ENCODE data around the gene SFT2D2.

Gene SFT2D2

GRCh38 chr1:168223261-168223660, 2.5 kb upstream of the SFT2D2 start:
- no peak for DNase-seq (ENCODE audit: low spot score)

- DNase-seq (ENCODE audit: low spot score), result no peak
Measured at GRCh38 chr1:168223681-168224540, 1.9 kb upstream of the SFT2D2 start.

DNA sequence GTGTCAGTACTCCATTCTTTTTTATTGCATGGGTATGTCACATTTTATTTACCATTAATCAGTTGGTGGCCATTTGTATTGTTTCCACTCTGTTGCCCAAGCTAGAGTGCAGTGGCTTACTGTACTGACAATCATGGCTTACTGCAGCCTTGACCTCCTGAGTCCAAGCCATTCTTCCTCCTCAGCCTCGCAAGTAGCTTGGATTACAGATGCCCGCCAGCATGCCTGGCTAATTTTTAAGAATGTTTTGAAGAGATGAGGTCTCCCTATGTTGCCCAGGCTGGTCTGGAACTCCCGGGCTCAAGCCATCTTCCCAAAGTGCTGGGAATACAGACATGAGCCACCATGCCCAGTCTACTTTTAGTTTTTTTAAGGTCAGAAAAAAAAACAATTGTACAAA, 813 bp upstream of the SFT2D2 start:
- no peak for DNase-seq (ENCODE audit: low spot score)

DNA sequence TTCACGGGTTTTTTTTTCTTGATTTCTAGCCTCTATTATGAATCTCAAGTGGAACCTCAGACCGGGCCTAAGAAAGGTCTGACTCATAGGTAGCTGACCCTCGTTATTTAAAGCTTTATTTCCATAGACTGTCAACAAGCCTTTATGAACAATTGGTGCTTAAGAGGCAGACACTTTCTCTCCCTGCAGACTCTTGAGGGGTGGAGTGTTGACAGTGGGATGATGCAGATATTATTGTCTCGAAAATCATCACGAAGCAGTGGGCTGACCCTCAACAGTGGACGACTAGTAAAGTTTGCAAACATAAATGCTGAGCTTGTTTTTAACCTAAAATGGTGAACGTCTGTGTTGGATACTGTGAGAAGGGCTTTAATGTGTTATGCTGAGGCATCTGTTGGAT, 1.8 kb downstream of the SFT2D2 start:
- DNase-seq (ENCODE audit: low spot score), result no peak

DNA sequence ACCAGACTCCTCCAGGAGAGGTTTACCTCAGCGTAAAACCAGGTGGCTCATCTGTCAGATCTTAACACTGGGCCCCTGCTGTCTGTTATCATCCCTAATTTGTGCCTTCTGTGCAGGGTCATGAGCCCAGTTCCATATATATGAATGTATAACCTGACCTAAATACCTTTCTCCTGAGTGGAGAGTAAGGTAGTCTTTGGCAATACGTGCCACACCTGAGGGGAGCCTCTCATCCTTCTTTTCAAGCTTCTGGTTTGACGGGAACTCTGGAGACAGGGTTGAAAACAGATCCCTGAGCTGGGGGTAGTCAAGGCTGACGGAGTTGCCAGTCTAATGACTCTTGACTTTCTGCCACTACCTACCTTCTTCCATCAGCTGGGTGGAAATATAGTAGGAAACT, 4.1 kb downstream of the SFT2D2 start:
- no peak for DNase-seq (ENCODE audit: low spot score)

DNA sequence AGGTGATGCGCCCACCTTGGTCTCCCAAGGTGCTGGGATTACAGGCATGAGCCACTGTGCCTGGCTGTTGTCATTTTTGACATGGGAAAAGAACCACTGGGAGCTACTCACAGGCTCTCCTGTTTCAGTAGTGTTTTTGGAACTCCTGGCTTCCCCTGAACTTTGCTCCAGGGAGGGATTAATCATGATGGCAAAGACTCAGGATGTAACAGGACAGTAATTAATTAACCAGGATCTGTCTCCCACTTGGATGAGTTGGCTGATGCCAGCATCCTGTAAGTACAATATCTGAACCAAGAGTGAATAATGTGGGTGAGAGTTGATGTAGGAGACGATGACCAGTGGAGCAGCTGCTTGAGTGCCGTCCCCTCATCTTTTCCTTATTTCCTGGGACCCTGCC, 4.9 kb downstream of the SFT2D2 start:
- DNase-seq (ENCODE audit: low spot score), result peak; percentile 26

GRCh38 chr1:168234846-168235547, 9.2 kb downstream of the SFT2D2 start:
- DNase-seq (ENCODE audit: low spot score), result peak; percentile 20

- no peak for DNase-seq (ENCODE audit: low spot score)
Measured at GRCh38 chr1:168235548-168235885, 9.7 kb downstream of the SFT2D2 start.

DNA sequence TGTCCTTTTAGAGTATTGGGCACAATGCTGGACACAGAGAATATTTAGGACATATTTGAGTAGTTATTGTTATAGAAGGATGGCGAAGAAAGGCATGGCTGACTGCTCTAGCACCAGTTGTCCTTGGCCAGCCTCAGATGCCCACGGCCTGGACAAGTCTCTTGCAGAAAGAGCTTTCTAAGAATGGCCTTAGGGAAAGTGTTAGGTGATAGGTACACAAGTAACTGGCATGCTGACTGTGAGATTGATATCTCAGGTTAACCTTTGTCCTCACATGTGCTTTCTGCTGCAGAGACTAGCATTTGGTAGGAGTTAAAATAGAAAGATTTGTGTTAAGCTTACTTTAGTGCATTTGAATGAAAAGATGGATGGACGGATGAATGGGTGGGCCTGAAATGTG, 10.1 kb downstream of the SFT2D2 start:
- no peak for DNase-seq (ENCODE audit: low spot score)

DNA sequence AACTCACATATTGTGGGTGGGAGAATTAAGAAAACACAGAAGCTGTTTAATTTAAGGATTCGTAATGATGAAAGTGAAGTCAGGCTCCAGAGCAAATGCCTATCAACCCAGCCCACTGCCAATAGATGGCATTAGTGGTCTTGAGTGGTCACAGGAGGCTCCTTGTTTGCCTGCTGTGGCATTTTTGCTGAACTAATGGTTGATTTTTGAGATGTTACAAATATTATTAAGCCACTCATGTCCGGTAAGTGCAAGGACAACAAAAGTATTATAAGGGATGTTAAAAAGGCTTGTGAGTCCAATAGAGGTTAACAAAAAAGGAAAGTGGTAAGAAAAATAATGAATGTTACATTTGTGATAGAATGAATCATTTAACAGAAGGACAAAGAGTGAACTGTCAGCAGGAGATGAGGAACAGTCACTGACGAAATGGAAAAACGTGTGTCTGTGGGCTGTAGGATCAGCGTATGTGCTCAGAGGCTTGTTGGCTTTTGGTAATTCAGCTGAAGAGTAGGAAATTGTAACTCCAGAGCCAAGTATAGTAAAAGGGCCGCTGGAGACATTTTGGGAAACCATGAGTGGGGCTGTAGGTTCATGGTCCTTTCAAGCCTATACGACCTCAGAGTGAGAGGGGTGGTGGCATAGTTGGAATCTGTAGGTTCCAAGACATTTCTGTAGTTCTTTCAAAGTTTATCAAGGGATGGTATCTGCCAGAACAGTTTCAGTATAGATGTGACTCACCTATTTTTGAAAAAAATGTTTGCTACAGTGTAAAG, 11.2 kb downstream of the SFT2D2 start:
- DNase-seq (ENCODE audit: low spot score), result no peak

DNA sequence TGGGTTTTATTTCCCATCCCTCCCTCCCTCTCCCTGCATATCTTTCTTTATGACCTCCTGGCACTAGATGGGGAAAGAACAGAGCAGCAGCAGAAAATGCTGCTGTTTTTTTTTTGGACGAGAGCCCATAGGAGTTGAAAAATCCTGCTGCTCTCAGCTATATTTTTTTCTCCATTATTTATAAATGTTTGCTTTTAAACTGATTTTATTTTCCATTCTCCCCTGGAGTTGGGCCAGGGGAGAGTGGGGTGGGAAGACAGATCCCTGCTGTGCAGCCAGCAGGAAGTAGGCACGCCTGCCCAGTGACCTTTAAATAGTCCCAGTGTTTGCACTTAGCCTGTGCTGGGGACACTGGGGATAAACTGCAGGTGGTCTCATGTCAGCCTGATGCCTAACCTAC, 17.4 kb downstream of the SFT2D2 start:
- no peak for DNase-seq (ENCODE audit: low spot score)

DNA sequence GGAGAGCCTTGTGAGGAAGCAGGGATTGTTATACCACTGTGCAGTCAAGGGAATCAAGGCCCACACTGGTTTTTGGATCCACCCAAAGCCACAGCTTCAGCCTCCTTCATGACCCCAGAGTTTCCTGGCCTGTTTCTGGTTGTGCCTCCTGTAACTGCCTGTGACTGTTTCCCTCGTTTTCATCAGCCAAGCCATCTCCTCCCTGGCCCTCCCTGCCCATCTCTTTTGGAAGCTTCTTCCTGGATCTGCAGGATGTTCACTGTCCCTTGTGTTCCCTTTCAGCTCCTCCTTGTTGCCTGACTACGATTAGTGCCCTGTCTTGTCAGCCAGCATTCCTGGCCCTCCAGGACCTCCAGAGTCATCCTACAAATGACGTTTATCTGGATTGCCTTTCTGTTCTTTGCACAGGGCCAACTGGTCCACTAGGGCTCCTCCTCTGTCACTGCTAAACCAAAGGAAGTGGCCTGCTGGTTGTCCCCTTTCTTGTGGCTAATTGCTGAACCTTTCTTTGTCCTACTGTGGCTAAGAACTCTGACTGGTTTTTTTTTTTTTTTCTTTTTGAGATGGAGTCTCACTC, 17.9 kb downstream of the SFT2D2 start:
- DNase-seq (ENCODE audit: low spot score), result peak; percentile 7

GRCh38 chr1:168245042-168245441, 19.2 kb downstream of the SFT2D2 start:
- DNase-seq (ENCODE audit: low spot score), result no peak

DNA sequence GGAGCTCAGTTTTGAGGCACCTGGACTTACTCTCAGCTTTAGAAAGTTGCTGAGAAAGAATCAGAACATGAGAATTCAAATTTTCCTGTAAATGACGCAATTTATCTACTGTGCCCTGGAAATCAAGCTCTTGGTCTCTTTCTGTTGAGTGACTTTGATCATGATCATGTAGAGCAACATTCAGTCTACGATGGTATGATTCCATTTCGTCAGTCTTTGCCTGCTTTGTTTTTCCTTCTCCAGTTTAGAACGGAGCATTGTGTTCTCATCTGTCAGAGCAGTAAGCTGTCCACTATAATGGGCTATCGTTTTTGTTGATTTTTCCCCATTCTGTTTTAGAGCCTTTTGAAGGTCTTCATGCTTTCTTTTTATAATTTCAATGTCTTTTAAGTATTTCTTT, 20.7 kb downstream of the SFT2D2 start:
- no peak for DNase-seq (ENCODE audit: low spot score)

DNA sequence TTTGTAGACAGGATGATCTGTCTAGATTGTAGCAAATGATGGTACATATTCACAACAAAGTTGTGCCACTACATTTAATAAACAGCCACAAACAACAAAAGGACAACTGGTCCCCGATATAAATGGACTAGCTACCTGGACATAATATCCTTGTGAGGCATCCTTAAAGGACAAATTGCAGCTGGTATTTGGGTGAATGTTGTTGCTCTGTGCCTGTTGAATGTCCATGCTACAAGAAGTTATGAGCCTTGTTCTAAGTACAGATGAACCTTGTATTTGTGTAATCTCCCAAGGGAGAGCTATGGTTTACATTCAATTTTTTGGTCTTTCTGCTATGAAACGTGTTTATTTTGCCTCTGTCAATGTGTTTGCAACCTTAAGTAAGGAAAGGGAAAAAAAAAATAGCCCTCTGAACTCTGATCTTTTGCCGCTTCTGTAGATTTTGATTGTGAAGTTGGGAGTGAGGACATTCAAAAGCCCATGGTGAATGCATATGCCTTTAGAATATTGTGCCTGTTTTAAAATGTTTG, 26.5 kb downstream of the SFT2D2 start:
- no peak for DNase-seq (ENCODE audit: low spot score)

DNA sequence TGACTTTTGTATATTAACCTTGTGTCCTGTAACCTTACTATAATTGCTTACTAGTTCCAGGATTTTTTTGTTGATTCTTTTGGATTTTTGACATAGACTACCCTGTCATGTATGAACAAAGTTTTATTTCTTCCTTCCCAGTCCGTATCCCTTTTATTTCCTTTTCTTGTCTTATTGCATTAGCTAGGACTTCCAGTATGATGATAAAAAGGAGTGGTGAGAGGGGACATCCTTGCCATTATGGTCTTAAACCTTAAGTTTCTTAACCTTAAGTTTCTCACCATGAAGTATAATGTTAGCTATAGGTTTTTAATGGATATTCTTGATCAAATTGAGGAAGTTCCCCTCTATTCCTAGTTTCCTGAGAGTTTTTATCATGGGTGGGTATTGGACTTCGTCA, 30.4 kb downstream of the SFT2D2 start:
- no peak for DNase-seq (ENCODE audit: low spot score)

DNA sequence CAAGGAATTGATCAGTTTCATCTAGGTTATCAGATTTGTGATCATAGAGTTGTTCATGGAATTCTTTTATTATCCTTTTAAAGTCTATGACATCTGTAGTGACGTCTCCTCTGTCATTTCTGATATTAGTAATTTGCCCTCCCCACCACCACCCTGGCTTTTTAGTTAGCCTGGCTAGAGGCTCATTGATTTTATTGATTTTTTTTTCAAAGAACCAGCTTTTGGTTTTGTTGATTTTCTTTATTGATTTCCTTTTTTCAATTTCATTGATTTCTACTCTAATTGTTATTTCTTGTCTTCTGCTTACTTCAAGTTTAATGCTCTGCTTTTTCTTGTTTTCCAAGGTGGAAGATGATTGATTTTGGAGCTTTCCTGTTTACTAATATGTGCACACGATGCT, 31.6 kb downstream of the SFT2D2 start:
- DNase-seq (ENCODE audit: low spot score), result no peak

DNA sequence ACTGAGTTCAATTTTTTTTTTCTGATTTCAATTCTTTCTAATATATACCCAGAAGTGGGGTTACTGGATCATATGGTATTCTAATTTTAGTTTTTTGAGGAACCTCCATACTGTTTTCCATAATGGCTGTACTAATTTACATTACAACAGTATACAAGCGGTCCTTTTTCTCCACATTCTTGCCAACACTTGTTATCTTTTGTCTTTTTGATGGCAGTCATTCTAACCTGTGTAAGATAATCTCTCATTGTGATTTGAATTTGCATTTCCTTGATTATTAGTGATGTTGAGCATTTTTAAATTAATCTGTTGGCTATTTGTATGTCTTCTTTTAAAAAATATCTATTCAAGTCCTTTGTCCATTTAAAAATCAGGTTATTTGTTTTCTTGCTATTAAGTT, 33.8 kb downstream of the SFT2D2 start:
- DNase-seq (ENCODE audit: low spot score), result no peak

- no peak for DNase-seq (ENCODE audit: low spot score)
Measured at GRCh38 chr1:168260393-168260792, 34.6 kb downstream of the SFT2D2 start.

GRCh38 chr1:168261390-168261789, 35.6 kb downstream of the SFT2D2 start:
- DNase-seq (ENCODE audit: low spot score), result no peak

- no peak for DNase-seq (ENCODE audit: low spot score)
Measured at GRCh38 chr1:168263130-168263529, 37.3 kb downstream of the SFT2D2 start.

DNA sequence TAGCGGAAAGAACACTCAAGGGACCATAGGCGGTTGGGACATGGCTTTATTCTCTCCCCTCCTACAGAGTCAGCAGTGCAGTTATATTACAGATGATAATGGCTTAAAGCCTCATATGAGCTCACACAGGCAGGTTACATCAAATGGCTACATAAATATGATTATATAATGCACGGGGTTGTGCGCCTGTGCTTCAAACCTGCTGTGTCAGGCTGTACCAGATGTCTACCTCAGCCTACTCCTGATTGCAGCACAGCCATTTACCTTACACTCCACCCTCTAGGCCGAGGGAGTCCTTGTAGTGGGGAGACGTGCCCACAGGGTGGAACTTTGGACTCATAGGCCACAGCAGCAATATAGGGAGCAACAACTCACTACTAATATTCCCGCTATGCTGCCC, 38.5 kb downstream of the SFT2D2 start:
- DNase-seq (ENCODE audit: low spot score), result no peak
